ENCODE results near the gene INSIG2. TPM values are rescaled to one million over a fixed set of nuclear protein-coding genes. Genes with fewer than 3 reads are reported as not detected.

Gene INSIG2
- total and polyA plus RNA-seq, 8 donors: 31.5 to 56.6 (median 37.9) TPM

GRCh38 chr2:118114863-118115262, 26.6 kb downstream of the INSIG2 start:
- no peak for DNase-seq
- Histone ChIP-seq H3K9me3 (no peaks in the 10 kb centered on the region), H3K27ac (no peak overlapping the region), H3K27me3 (no peaks in the 10 kb centered on the region), H3K4me3 (no peak overlapping the region), H3K4me1 (peaks cover 9 to 11% of the 10 kb centered on the region in 2 donors), H3K36me3 (no peaks in the 10 kb centered on the region)
- TF ChIP-seq CTCF (IDR thresholded peaks at IDR 0.05): no peak
- ATAC-seq: no peak
- intact Hi-C loops (cut with DNase I): no loop called here

GRCh38 chr2:118115761-118116160, 27.5 kb downstream of the INSIG2 start:
- no peaks in the 10 kb centered on the region for H3K9me3 ChIP-seq
- no peak for TF ChIP-seq CTCF (IDR thresholded peaks at IDR 0.05)
- H3K27ac ChIP-seq: no peak overlapping the region
- ATAC-seq (no peak), DNase-seq (no peak)
- peaks cover 11 to 12% of the 10 kb centered on the region in 2 donors for H3K4me1 ChIP-seq
- H3K27me3 ChIP-seq: no peaks in the 10 kb centered on the region
- intact Hi-C loops (cut with DNase I): no loop called here
- no peaks in the 10 kb centered on the region for H3K36me3 ChIP-seq
- H3K4me3 ChIP-seq: no peak overlapping the region

- H3K27me3 ChIP-seq: no peaks in the 10 kb centered on the region
- H3K4me1 ChIP-seq: peaks cover 18 to 29% of the 10 kb centered on the region in 2 donors
- no peak overlapping the region for H3K4me3 ChIP-seq
- no peaks in the 10 kb centered on the region for H3K36me3 ChIP-seq
- intact Hi-C loops (cut with DNase I): no loop called here
- H3K27ac ChIP-seq: peak overlapping the region; percentile 9 to 65
- TF ChIP-seq CTCF (IDR thresholded peaks at IDR 0.05): no peak
- ATAC-seq: peak; percentile 78
- H3K9me3 ChIP-seq: no peaks in the 10 kb centered on the region
- peak in 1 of 4 donors; percentile 57 for DNase-seq
Observed at GRCh38 chr2:118118479-118118878, 30.2 kb downstream of the INSIG2 start.

GRCh38 chr2:118119158-118119727, 31.0 kb downstream of the INSIG2 start:
- ATAC-seq (peak; percentile 48), DNase-seq (peak in 1 of 4 donors; percentile 12)
- intact Hi-C loops (cut with DNase I): no loop called here
- Histone ChIP-seq H3K4me3 (no peak overlapping the region), H3K27me3 (no peaks in the 10 kb centered on the region), H3K27ac (peak overlapping the region; percentile 9 to 60), H3K36me3 (no peaks in the 10 kb centered on the region), H3K4me1 (peaks cover 25 to 31% of the 10 kb centered on the region in 2 donors), H3K9me3 (no peaks in the 10 kb centered on the region)
- TF ChIP-seq CTCF (IDR thresholded peaks at IDR 0.05): no peak

- peak overlapping the region in 1 of 2 donors; percentile 5 for H3K27ac ChIP-seq
- peaks cover 27 to 37% of the 10 kb centered on the region in 2 donors for H3K4me1 ChIP-seq
- ATAC-seq: no peak
- no peak for TF ChIP-seq CTCF (IDR thresholded peaks at IDR 0.05)
- no peaks in the 10 kb centered on the region for H3K27me3 ChIP-seq
- H3K4me3 ChIP-seq: no peak overlapping the region
- DNase-seq: no peak
- H3K36me3 ChIP-seq: no peaks in the 10 kb centered on the region
- no peaks in the 10 kb centered on the region for H3K9me3 ChIP-seq
- intact Hi-C loops (cut with DNase I): no loop called here
Observed at GRCh38 chr2:118119761-118120400, 31.6 kb downstream of the INSIG2 start.

All from left lung (tissue), 10 donors.